Smooth muscle cell (in vitro differentiated cells): ENCODE measurements around the gene CHMP3. TPM values are rescaled to one million over a fixed set of nuclear protein-coding genes. Genes with fewer than 3 reads are reported as not detected.

Experiments
- DNase-seq: peaks from one replicate; lab custom pipeline; 2025; ENCODE audit not compliant: unreplicated experiment; lab: John Stamatoyannopoulos, UW
- H2AFZ ChIP-seq: fragments of 200-600 bp; sonication (generic); 2 replicates; pipeline ENCODE4 v1.6.0; 2016; ENCODE audit warnings: antibody characterized with exemption, low read depth, mild to moderate bottlenecking
- H3F3A ChIP-seq: fragments of 200-600 bp; sonication (generic); 2 replicates; pipeline ENCODE4 v1.6.0; 2017; ENCODE audit warnings: antibody characterized with exemption, low read depth
- H3K27ac ChIP-seq: fragments of 200-600 bp; sonication (generic); 2 replicates; pipeline ENCODE4 v1.5.1; 2016; ENCODE audit warnings: low read depth, mild to moderate bottlenecking
- H3K27me3 ChIP-seq: fragments of 200-600 bp; sonication (generic); 2 replicates; pipeline ENCODE4 v1.6.1; 2016; ENCODE audit warnings: low read depth, mild to moderate bottlenecking
- H3K36me3 ChIP-seq: fragments of 200-600 bp; sonication (generic); 2 replicates; pipeline ENCODE4 v1.5.1; 2016; ENCODE audit warnings: low read depth
- H3K4me1 ChIP-seq: fragments of 200-600 bp; sonication (generic); 2 replicates; pipeline ENCODE4 v1.5.1; 2016; ENCODE audit warnings: low read depth
- H3K4me2 ChIP-seq: fragments of 200-600 bp; sonication (generic); 2 replicates; pipeline ENCODE4 v1.6.0; 2016; ENCODE audit warnings: mild to moderate bottlenecking
- H3K4me3 ChIP-seq: fragments of 200-600 bp; sonication (generic); 2 replicates; pipeline ENCODE4 v1.5.1; 2016; ENCODE audit warnings: mild to moderate bottlenecking
- H3K79me2 ChIP-seq: fragments of 200-600 bp; sonication (generic); 2 replicates; pipeline ENCODE4 v1.6.0; 2016; ENCODE audit warnings: low read depth, mild to moderate bottlenecking
- H3K9ac ChIP-seq: fragments of 200-600 bp; sonication (generic); 2 replicates; pipeline ENCODE4 v1.6.0; 2016; ENCODE audit warnings: low read depth
- H3K9me3 ChIP-seq: fragments of 200-600 bp; sonication (generic); replicated peaks from 2 replicates; pipeline ENCODE4 v1.5.1; 2016; ENCODE audit warnings: low read depth
- H4K20me1 ChIP-seq: fragments of 200-600 bp; sonication (generic); 2 replicates; pipeline ENCODE4 v1.6.0; 2016; ENCODE audit warnings: low read depth
- CTCF ChIP-seq: fragments of 200-600 bp; sonication (generic); IDR thresholded peaks from 2 replicates; pipeline ENCODE4 v1.5.1; 2017; ENCODE audit warnings: borderline replicate concordance, mild to moderate bottlenecking, antibody characterized with exemption; ENCODE audit not compliant: insufficient read depth, poor library complexity, severe bottlenecking
- WGBS: methylation state at CpG from one replicate; pipeline ENCODE4 v1.1.7; 2016; ENCODE audit warnings: low lambda C conversion rate; 5-methylcytosine and 5-hydroxymethylcytosine counted together
- polyA plus RNA-seq: library from polyadenylated mRNA; unstranded; fragments of >200 nt; fragmentation: Nextera tagmentation; extraction: Ambion mirVana; gene quantifications from 2 replicates; pipeline ENCODE4 v1.2.1, GENCODE V29; 2016
- small RNA-seq: library from RNA; depleted of rRNA; stranded (forward); fragments of <200 nt; gene quantifications from one replicate; pipeline ENCODE3, GENCODE V24; 2014
- total RNA-seq: library from RNA; depleted of rRNA; stranded (reverse); fragments of >200 nt; gene quantifications from 2 replicates; pipeline ENCODE4 v1.2.3, GENCODE V29; 2014

CHMP3 gene
- total and polyA plus RNA-seq, 2 experiments from 2014 or later = 41.5 to 42.9 TPM

- TF ChIP-seq CTCF = no peak
- Histone ChIP-seq H3K9me3 (no peaks in the 10 kb centered on the region), H3K36me3 (peaks cover 59% of the 10 kb centered on the region), H3K27ac (no peak overlapping the region), H3K79me2 (peaks cover 50% of the 10 kb centered on the region), H3K4me3 (no peak overlapping the region), H4K20me1 (peaks cover 89% of the 10 kb centered on the region), H3K9ac (no peak overlapping the region), H3K4me1 (no peaks in the 10 kb centered on the region), H3K4me2 (no peak overlapping the region), H3F3A (no peaks in the 10 kb centered on the region), H3K27me3 (no peaks in the 10 kb centered on the region), H2AFZ (no peak overlapping the region)
- no peak for DNase-seq
These were observed 109.0 kb downstream of the CHMP3 start for GRCh38 chr2:86454238-86454637.

- no peak for DNase-seq
- H3K27me3 ChIP-seq = no peaks in the 10 kb centered on the region
- peaks cover 54% of the 10 kb centered on the region for H3K79me2 ChIP-seq
- H3K36me3 ChIP-seq = peaks cover 59% of the 10 kb centered on the region
- no peak overlapping the region for H3K4me2 ChIP-seq
- H4K20me1 ChIP-seq = peaks cover 89% of the 10 kb centered on the region
- H3K4me3 ChIP-seq = no peak overlapping the region
- WGBS = 89% methylated on average over 2 of the region's 2 CpGs
- no peaks in the 10 kb centered on the region for H3K4me1 ChIP-seq
- no peak for TF ChIP-seq CTCF
- H2AFZ ChIP-seq = no peak overlapping the region
- H3F3A ChIP-seq = no peaks in the 10 kb centered on the region
- H3K27ac ChIP-seq = no peak overlapping the region
- no peak overlapping the region for H3K9ac ChIP-seq
- H3K9me3 ChIP-seq = no peaks in the 10 kb centered on the region
These were observed 109.4 kb downstream of the CHMP3 start for GRCh38 chr2:86453836-86454235.

Small RNA genes within 50 kb of the gene (small RNA-seq; reads per million reads assigned to genes)
- gene RNU6-640P = not detected

Other genes starting within 250 kb of the CHMP3 start
- gene REEP1, start 225.8 kb downstream of the CHMP3 start, total RNA-seq = 0.13 TPM in 1 of 2 replicates, not detected in the other
- gene REEP1, start 225.8 kb downstream of the CHMP3 start, polyA plus RNA-seq = not detected in 2 replicates
- gene KDM3A, start 122.1 kb downstream of the CHMP3 start, total RNA-seq = 57.5 and 71.9 TPM in 2 replicates
- 19.6 and 24.6 TPM in 2 replicates for gene KDM3A, start 122.1 kb downstream of the CHMP3 start, polyA plus RNA-seq
- 21.5 and 25.7 TPM in 2 replicates for gene RNF103, start 60.4 kb upstream of the CHMP3 start, total RNA-seq
- gene RNF103, start 60.4 kb upstream of the CHMP3 start, polyA plus RNA-seq = 14.1 and 14.8 TPM in 2 replicates
- 21.8 and 26.8 TPM in 2 replicates for gene RMND5A, start 156.8 kb upstream of the CHMP3 start, total RNA-seq
- gene RMND5A, start 156.8 kb upstream of the CHMP3 start, polyA plus RNA-seq = 6.0 and 6.9 TPM in 2 replicates
- gene CD8A, start 227.5 kb upstream of the CHMP3 start, total RNA-seq = not detected in 2 replicates
- gene CD8A, start 227.5 kb upstream of the CHMP3 start, polyA plus RNA-seq = 0.40 TPM in 1 of 2 replicates, not detected in the other